HG02763 (cell line): ENCODE results near the gene MVB12B.

Source experiments
- ATAC-seq: cut with Tn5 transposase; IDR thresholded peaks from one replicate; pipeline ENCODE4 v1.9.1; 2021; ENCODE audit warnings: mild to moderate bottlenecking, moderate library complexity; ENCODE audit not compliant: unreplicated experiment

MVB12B gene

DNA sequence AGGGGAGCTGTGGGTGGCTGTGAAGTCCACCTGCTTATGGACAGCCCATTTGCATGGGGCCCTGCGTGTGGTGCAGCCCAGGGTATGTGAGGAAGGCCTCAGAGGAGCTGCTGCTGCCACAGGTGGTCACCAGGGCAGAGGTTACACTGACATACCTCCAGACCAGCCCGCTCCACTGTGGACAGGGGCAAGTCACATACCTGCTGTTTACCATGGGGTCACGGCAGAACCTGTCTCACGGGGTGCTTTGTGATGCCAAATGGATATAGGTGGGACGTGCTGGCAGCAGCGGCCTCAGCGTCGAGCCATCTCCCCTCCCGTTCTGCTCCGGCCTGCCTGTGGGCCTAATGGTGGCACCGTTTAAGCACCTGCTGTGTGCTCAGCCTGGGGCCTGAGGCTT lies 159.6 kb downstream of the MVB12B start:
- ATAC-seq, result no peak

DNA sequence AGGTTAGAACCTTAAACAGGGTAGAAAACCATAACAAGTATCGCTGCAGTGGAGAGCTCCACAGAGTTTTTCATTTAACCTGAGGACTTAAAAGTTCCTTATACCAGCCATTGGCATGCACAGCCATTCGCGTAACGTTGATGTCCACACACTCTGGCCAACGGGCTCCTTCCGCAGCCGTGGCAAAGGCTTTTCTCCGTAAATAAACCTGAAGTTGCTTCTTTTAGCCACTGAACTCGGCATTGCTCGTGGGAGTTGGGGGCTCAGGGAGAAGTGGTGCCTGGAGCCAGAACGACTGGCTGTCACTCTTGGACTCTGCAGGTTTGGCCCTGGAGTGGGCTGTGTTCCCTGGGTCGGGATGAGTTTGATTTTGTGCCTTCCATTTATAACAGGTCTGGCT lies 161.2 kb downstream of the MVB12B start:
- ATAC-seq, result no peak

DNA sequence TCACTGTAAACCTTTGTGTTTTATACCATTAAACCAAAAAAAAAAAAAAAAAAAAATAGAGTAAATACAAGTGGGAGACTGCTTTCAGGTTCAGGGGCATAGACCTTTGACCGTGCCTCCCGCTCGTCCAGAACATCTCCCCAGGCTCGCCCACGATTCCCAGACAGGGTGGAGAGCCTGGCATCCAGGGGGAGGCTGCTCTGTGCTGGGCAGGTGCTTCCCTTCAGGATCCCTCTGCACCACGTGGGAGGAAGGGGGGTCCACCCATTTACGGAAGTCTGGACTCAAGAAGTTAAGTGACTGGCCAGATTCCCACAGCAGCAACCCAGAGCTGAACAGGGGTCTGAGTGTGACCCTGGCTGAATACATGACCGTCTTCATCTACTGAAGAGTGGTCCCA lies 161.7 kb downstream of the MVB12B start:
- no peak for ATAC-seq

DNA sequence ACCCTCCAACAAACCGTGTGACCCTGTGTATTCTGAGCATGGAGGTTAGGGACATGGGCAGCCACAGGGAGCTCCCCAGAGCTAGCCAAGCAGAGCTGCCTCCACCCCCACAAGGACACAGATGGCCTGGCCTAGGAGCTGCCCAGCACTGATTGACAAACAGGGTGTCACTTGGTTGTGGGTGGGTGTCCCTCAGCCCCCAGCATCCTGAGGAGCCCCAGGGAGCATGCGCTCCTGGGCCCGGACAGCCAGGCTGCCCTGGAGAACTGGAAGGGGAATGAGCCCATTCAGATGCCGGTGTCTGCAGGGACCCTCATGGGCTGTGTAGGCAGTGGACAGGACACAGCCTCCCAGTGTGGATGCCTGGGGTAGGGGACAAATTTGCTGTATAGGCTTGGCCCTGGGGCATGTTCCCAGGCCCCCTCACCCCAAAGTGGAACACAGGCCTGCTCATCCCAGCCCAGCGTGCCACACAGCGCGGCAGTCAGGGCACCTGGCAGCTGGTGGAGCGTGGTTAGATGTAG lies 162.3 kb downstream of the MVB12B start:
- no peak for ATAC-seq

DNA sequence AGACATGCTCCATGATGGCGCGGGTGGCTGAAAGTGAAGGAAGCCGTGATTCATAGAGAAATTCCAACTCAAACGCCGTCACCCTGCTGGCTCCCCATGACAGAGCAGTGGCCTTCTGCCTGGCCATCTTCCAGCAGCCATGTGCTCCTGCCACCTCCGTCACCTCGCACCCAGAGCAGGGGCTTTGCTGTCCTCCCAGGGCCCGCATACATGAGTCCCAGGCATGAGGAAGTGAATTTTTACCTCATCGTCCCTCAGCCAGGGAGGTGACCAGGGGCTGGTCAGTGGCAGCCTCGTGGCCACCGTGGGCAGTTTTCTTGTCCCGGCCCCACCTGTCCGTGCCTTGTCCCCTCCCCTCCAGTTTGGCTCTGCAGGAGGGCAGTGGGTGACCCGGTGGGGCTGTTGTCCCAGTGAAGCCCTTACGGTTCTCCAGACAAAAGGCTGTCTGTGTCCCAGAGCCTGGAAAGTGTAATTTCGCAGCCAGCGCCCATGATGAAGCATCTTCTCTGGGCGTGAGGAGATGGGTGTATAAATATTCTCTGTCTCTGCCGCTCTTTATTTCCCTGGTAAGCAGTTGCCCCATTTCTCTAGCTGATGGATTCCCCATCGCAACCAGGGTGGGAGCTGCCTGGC lies 163.1 kb downstream of the MVB12B start:
- ATAC-seq, result no peak

DNA sequence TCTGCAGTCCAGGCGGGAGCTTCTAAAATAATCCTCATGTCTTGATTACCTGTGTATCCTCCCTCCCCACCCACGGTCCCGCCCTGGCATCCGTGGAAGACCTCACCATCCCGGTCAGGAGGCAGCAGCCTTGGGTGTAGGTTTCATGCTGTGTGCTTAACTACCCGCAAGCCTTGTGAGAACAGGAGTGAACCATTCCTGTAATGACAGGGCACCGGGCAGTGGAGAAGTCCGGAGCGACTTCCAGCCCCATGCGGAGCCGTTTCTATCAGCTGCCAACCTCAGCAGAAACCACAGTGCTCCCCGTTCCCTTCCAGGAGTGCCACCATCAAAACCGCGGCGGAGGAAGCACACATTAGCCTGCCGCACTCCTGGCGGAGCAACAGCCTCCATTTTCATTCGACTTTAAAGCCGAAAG lies 163.6 kb downstream of the MVB12B start:
- no peak for ATAC-seq

DNA sequence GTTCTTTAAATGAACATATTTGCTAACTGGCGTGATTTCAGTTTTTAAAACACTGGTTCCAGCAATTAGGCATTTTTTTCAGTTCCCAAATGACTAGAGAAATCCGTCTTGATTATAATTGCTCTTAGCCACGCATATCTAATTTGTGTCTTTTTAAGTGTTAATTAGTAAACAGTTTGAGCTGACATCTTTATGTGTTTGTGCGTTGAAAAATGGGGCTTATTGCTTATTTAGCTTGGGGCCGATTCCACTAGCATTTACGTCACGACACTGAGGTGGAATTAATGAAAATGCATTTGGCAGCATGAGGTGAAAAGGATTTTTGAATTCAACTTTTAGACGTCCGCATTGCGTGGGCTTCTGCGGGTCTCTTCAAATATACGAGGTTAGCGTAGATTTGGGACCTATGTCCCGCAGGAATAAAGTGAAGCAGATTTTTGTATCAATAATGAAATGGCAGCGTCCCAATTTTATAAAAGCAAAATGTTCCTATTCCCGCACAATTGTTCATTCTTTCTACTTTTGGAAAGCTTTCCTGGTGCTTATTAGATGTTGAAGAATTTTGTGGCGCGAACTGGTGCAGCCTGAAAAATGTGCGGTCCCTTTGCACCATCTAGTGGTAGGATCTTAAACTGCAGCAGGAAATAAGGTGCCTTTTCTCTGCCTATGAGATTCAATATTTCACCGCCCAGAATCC lies 164.4 kb downstream of the MVB12B start:
- no peak for ATAC-seq

DNA sequence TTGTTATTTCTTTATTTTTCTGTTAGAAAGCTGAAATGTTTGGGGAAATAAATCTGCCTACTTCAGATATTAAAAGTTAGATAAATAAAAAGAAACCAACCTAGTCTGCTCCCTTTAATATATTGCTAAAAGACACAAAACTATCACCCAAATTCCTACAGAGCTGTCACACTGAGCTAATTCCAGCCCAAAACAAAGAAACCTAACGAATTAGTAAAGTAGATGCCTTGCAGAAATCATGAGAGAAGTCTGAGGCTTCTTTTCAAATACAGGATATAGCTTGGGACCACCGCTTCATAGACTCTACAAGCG lies 164.9 kb downstream of the MVB12B start:
- ATAC-seq, result no peak

DNA sequence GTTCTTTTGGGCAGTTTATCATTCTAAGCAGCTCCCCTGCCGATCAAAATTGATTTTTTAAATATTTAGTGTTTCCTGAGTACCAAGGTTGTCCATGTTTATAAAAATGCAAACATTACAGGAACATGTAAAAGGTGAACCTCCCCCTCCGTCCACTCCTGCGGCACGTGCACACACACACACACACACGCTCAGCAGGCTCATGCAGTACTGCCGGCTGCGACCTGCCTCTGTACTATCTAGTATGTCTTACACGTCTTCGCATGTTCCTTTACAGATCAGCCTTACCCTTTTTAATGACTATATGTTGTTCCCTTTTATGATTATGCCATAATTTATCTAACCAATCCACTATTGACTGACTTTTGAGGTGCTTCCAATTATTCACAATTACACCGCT lies 165.3 kb downstream of the MVB12B start:
- ATAC-seq, result no peak

DNA sequence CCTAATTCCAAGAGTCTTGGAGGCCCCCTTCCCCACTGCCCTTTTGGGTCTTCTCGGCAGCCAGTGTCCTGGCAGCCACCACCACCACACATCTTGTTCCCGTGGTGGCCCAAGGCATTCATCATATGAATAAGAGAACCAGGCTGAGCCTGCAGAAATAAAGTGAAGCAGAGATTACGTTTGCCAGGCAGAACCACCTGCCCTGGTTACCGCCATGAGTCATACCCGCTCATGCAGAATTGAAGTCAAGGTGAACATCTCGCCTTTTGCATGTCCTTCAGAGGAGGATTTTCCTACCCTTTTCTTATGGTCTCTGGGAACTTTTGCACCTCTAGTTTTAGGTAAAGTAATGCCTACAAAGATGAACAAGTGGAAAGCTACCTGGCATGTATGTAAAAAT lies 167.6 kb downstream of the MVB12B start:
- ATAC-seq, result no peak

DNA sequence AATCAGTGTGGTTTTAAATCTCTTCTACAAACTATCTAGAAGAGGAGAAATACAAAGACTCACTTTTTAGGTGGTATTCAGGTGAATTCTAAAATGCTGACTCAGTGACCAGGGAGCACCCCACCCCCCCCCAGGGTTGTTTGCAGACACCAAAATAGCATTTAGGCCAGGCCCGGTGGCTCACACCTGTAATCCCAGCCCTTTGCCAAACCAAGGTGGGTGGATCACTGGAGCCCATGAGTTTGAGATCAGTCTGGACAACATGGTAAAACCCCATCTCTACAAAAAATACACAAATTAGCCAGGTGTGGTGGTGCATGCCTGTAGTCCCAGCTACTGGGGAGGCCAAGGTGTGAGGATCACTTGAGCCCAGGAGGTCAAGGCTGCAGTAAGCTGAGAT lies 168.1 kb downstream of the MVB12B start:
- no peak for ATAC-seq

DNA sequence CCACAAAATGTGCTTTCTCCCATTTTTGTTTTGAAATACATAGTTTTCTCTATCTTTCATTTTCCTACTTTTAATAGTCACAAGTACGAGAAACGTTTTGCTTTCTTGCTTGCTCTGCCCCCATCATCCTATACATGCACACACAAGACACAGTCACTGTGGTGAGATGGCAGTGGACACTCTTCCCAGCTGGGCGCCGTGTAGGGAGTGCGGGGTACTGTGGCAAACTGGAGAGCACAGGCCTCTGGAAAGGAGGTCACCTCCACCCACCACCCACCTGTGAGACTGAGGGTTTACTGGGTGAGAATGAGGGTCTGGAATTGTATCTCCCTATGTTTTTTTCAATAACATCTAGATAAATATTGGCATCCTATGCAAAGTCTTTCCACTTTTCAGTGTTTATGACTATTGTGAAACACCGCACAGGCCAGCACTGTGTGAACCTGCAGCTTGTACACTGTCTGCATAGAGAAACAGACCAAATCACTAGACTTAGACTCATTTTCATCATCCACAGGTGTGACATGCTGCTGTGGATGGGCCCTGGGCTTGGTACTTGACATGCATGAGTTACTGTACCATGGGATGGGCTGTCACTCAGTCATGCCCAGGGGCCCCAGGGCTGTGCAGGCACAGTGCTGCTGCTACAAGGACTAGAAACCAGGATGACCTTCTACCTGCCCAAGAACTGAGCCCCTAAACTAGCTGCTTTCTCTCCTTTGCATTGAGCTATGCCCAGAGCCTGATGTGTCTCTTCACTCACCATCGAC lies 169.0 kb downstream of the MVB12B start:
- ATAC-seq, result no peak

DNA sequence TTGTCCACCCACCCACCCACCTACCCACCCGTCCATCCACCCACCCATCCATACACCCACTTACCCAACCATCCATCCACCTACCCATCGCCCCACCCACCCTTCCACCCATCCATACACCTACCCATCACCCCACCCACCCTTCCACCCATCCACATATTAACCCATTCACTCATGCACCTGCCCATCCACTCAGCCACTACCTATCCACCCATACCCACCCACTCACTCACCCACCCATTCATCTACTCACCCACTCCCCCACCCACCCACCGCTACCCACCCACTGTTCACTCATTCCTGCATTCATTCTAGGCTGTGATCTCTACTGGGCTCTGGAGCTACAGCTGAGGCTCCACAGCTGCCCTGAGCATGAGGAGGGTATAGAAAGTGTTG lies 169.6 kb downstream of the MVB12B start:
- no peak for ATAC-seq

DNA sequence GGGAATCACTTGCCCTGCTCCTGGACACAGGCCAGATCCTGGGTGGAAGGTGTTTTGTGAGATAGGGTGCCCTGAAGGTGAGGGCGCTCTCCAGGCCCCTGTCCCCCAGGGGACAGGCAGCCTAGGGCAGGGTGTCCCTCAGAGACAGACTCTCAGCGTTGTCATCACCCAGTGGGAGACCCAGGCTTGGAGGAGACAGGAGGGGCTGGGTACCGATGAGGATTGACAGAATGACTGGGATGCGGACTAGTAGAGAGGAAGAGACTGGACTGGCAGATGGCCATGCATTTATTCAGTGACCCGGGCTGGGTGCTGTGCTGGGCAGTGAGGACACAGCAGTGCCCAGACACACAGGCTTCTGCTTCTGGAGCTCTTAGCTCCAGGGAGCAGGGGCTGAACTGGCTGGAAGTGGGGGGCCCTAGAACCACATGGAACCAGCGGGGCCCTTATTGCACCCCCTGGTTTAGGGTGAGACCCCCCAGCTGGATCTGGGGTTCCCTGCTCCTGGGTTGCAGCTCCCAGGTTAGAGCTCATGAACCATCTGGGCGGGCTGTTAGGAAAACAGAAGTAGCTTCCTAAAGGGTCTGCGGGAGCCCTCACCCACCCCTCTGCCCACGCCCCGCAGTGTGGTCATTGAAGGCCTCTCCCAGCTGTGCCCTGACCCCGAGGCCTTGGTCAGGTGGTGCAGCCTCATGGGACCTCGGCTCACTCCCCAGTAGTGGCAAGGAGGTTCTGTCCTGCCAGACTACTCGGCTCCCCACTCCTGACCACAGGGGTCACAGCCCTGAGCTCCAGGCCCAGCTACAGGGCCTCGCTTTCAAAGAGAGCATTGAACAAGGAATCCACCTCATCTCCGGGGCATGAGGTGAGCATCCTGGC lies 170.4 kb downstream of the MVB12B start:
- ATAC-seq, result no peak

DNA sequence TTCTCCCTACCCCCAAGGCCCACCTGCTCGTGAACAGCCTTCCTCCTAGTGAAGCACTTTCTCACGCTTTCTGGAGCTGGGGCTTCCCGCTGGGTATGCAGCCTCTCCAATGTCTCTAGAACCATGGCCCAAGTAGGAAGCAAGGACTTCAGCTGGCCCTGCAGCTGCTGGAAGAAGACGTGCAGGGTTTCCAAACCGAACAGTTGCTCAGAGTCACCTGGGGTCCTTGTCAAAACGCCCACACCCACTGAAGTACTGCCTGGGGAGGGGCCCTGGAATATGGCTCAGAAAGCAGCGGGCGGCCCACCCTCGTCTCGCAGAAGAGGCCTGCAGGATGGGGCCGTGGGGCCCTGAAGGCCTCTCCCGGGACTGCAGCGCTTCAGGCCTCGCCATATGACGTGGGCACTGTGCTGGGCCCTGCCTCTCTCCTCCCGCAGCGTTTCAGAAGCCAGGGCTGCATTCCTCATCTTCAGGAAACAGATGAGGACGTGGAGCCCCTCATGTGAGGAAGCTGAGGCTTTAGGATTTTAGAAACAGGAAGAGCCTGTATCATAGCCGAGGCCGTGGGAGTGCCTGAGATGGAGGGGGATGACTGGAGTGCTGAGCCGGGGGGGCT lies 171.1 kb downstream of the MVB12B start:
- no peak for ATAC-seq

DNA sequence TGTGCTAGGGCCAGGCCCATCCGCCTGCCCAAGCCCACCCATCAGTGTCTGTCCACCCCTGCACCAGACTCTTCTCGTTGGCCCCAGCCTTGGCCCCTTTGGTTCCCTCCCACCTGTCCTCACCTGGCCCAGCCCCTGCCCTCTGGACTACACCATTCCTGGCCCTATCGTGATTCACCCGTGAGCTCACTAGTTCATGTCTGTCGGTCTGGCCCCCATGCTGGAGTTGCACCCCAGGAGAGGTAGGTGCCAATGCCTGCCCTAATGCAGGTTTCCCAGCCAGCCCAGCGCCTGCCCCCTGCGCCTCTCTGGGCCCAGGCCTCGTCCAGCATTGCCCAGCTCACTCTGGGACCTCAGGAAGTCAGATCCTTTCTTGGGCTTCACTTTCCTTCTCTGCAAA lies 171.7 kb downstream of the MVB12B start:
- ATAC-seq, result no peak

DNA sequence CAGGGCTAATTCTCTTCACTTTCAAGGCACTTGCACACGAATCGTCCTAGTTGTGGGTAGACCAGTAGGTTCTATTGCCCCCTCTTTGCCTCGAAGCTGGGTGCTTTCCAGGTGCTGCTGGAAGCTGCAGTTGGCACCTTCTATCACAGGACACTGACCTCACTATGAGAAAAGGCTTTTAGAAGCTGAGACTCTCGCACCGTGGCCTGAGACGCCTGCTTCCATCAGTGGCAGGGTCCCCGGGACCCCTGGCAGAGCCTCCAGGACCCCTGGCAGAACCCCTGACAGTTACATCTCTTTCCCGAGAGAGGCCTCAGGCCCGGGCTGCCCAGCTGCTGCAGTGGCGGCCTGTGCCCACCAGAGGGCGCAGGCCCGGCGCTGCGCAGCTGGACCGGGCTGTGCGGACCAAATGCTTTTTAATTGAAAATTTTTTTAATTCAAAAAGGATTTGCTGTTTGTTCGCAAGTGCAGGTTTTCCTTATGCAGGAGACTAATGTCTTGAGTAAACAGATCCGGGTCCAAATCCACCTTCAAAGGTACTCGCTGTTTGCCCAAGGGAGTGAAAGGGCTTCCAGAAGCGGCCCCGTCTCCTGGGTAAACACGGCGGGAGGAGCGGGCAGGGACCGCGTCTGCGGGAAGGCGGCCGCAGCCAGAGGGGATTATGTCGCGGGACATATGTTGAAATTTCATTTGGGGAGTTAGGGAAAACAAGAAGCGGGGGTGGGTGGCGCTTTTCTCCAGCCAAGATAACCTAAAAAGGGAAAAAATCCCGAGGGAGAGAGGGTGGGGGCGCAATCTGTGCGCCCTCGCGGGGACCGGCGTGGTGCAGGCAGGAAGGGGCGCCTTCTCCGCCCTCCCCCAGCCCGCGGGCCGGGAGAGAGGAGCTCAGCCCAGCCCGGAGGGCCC lies 172.6 kb downstream of the MVB12B start:
- no peak for ATAC-seq

DNA sequence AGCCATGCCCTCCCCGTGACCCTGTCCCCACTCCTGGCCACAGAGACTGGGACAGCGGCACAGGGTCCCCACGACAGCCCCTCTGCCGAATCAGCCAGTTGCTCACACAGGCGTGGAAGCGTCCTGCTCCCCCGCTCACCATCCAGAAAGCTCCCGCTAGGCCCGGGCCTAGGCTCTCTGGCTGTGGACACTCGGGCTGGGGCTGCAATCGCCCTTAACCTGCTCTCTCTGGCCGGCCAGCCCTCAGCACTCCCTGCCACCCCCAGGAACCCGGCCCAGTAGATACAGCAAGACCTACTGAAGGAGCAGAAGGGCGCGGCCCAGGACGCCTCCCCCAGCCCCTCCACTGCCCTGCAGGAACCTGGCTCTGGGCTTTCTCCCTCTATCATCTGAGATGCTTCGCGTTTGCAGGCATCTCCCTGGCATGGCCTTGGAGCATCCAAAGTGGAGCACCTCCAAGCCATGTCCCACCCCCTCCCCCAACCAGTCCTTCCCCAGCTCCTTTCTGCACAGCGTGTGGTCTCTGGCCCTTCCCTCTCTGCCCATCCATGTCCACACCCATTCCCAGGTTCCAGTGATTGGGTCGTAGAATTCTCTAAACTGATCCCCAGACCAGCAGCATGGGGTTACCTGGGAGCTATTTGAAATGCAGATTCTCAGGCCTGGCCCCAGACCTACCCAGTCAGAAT lies 173.4 kb downstream of the MVB12B start:
- ATAC-seq, result no peak
